ENCODE measurements around the gene SFXN2. TPM values are rescaled to one million over a fixed set of nuclear protein-coding genes. Genes with fewer than 3 reads are reported as not detected.
A peak's percentile ranks its signal among the peaks of the same experiment; 100 is the strongest.

Gene SFXN2
- total RNA-seq, 4 donors from 2014 or later = 1.9 to 5.6 (median 3.1) TPM

GRCh38 chr10:102781090-102781920 lies 66.9 kb downstream of the SFXN2 start:
- no peaks in the 10 kb centered on the region for H3K9me3 ChIP-seq
- H3K4me3 ChIP-seq = no peak overlapping the region
- no peaks in the 10 kb centered on the region for H3K27me3 ChIP-seq
- no peaks in the 10 kb centered on the region for H3K36me3 ChIP-seq
- TF ChIP-seq EP300 (IDR thresholded peaks at IDR 0.05) (no peak), POLR2AphosphoS5 (IDR thresholded peaks at IDR 0.05) (no peak), POLR2A (IDR thresholded peaks at IDR 0.05) (no peak), CTCF (IDR thresholded peaks at IDR 0.05) (no peak)
- 40% methylated on average over 8 of the region's 8 CpGs for WGBS
- no peak for DNase-seq (ENCODE audit: low spot score in 2 of 2)
- peak overlapping the region; percentile 93 for H3K27ac ChIP-seq
- H3K4me1 ChIP-seq = peaks cover 92% of the 10 kb centered on the region

GRCh38 chr10:102781921-102782557 lies 67.6 kb downstream of the SFXN2 start:
- H3K36me3 ChIP-seq = no peaks in the 10 kb centered on the region
- H3K27me3 ChIP-seq = no peaks in the 10 kb centered on the region
- 69% methylated on average over 6 of the region's 6 CpGs for WGBS
- no peaks in the 10 kb centered on the region for H3K9me3 ChIP-seq
- H3K27ac ChIP-seq = peak overlapping the region; percentile 93
- H3K4me1 ChIP-seq = peaks cover 92% of the 10 kb centered on the region
- TF ChIP-seq POLR2AphosphoS5 (IDR thresholded peaks at IDR 0.05) = no peak
- no peak for TF ChIP-seq POLR2A (IDR thresholded peaks at IDR 0.05)
- TF ChIP-seq CTCF (IDR thresholded peaks at IDR 0.05) = no peak
- no peak for TF ChIP-seq EP300 (IDR thresholded peaks at IDR 0.05)
- H3K4me3 ChIP-seq = peak overlapping the region; percentile 21
- DNase-seq (ENCODE audit: low spot score in 2 of 2) = no peak

- WGBS = 7% methylated on average over 14 of the region's 18 CpGs
- H3K4me3 ChIP-seq = peak overlapping the region; percentile 21
Observed at GRCh38 chr10:102782673-102783551, 68.5 kb downstream of the SFXN2 start.

GRCh38 chr10:102783568-102783967 lies 69.1 kb downstream of the SFXN2 start:
- TF ChIP-seq CTCF (IDR thresholded peaks at IDR 0.05) (no peak), POLR2A (IDR thresholded peaks at IDR 0.05) (no peak), POLR2AphosphoS5 (IDR thresholded peaks at IDR 0.05) (no peak), EP300 (IDR thresholded peaks at IDR 0.05) (no peak)
- H3K36me3 ChIP-seq = no peaks in the 10 kb centered on the region
- peak overlapping the region; percentile 93 for H3K27ac ChIP-seq
- no peak for DNase-seq (ENCODE audit: low spot score in 2 of 2)
- H3K9me3 ChIP-seq = no peaks in the 10 kb centered on the region
- peaks cover 88% of the 10 kb centered on the region for H3K4me1 ChIP-seq
- H3K27me3 ChIP-seq = no peaks in the 10 kb centered on the region
- peak overlapping the region; percentile 21 for H3K4me3 ChIP-seq
- 42% methylated on average over 1 of the region's 1 CpG for WGBS

More at GRCh38 chr10:102782673-102783551, 68.5 kb downstream of the SFXN2 start:
- H3K4me1 ChIP-seq = peaks cover 89% of the 10 kb centered on the region
- TF ChIP-seq POLR2AphosphoS5 (IDR thresholded peaks at IDR 0.05) (peak in 2 of 3 donors; percentile 7 to 70), POLR2A (IDR thresholded peaks at IDR 0.05) (no peak), CTCF (IDR thresholded peaks at IDR 0.05) (no peak), EP300 (IDR thresholded peaks at IDR 0.05) (peak; percentile 61)
- no peaks in the 10 kb centered on the region for H3K36me3 ChIP-seq
- H3K9me3 ChIP-seq = no peaks in the 10 kb centered on the region
- no peaks in the 10 kb centered on the region for H3K27me3 ChIP-seq
- peak; percentile 87 to 91 for DNase-seq (ENCODE audit: low spot score in 2 of 2)
- H3K27ac ChIP-seq = peak overlapping the region; percentile 93
